Smooth muscle cell (in vitro differentiated cells): ENCODE results near the gene MIA. TPM values are rescaled to one million over a fixed set of nuclear protein-coding genes. Genes with fewer than 3 reads are reported as not detected.

Experiments used
- DNase-seq: peaks from one replicate; lab custom pipeline; 2025; ENCODE audit not compliant: unreplicated experiment; lab: John Stamatoyannopoulos, UW
- H2AFZ ChIP-seq: fragments of 200-600 bp; sonication (generic); 2 replicates; pipeline ENCODE4 v1.6.0; 2016; ENCODE audit warnings: antibody characterized with exemption, low read depth, mild to moderate bottlenecking
- H3F3A ChIP-seq: fragments of 200-600 bp; sonication (generic); 2 replicates; pipeline ENCODE4 v1.6.0; 2017; ENCODE audit warnings: antibody characterized with exemption, low read depth
- H3K27ac ChIP-seq: fragments of 200-600 bp; sonication (generic); 2 replicates; pipeline ENCODE4 v1.5.1; 2016; ENCODE audit warnings: low read depth, mild to moderate bottlenecking
- H3K27me3 ChIP-seq: fragments of 200-600 bp; sonication (generic); 2 replicates; pipeline ENCODE4 v1.6.1; 2016; ENCODE audit warnings: low read depth, mild to moderate bottlenecking
- H3K36me3 ChIP-seq: fragments of 200-600 bp; sonication (generic); 2 replicates; pipeline ENCODE4 v1.5.1; 2016; ENCODE audit warnings: low read depth
- H3K4me1 ChIP-seq: fragments of 200-600 bp; sonication (generic); 2 replicates; pipeline ENCODE4 v1.5.1; 2016; ENCODE audit warnings: low read depth
- H3K4me2 ChIP-seq: fragments of 200-600 bp; sonication (generic); 2 replicates; pipeline ENCODE4 v1.6.0; 2016; ENCODE audit warnings: mild to moderate bottlenecking
- H3K4me3 ChIP-seq: fragments of 200-600 bp; sonication (generic); 2 replicates; pipeline ENCODE4 v1.5.1; 2016; ENCODE audit warnings: mild to moderate bottlenecking
- H3K79me2 ChIP-seq: fragments of 200-600 bp; sonication (generic); 2 replicates; pipeline ENCODE4 v1.6.0; 2016; ENCODE audit warnings: low read depth, mild to moderate bottlenecking
- H3K9ac ChIP-seq: fragments of 200-600 bp; sonication (generic); 2 replicates; pipeline ENCODE4 v1.6.0; 2016; ENCODE audit warnings: low read depth
- H3K9me3 ChIP-seq: fragments of 200-600 bp; sonication (generic); replicated peaks from 2 replicates; pipeline ENCODE4 v1.5.1; 2016; ENCODE audit warnings: low read depth
- H4K20me1 ChIP-seq: fragments of 200-600 bp; sonication (generic); 2 replicates; pipeline ENCODE4 v1.6.0; 2016; ENCODE audit warnings: low read depth
- CTCF ChIP-seq: fragments of 200-600 bp; sonication (generic); IDR thresholded peaks from 2 replicates; pipeline ENCODE4 v1.5.1; 2017; ENCODE audit warnings: borderline replicate concordance, mild to moderate bottlenecking, antibody characterized with exemption; ENCODE audit not compliant: insufficient read depth, poor library complexity, severe bottlenecking
- WGBS: methylation state at CpG from one replicate; pipeline ENCODE4 v1.1.7; 2016; ENCODE audit warnings: low lambda C conversion rate; 5-methylcytosine and 5-hydroxymethylcytosine counted together
- polyA plus RNA-seq: library from polyadenylated mRNA; unstranded; fragments of >200 nt; fragmentation: Nextera tagmentation; extraction: Ambion mirVana; gene quantifications from 2 replicates; pipeline ENCODE4 v1.2.1, GENCODE V29; 2016
- total RNA-seq: library from RNA; depleted of rRNA; stranded (reverse); fragments of >200 nt; gene quantifications from 2 replicates; pipeline ENCODE4 v1.2.3, GENCODE V29; 2014

Gene MIA
- total and polyA plus RNA-seq, 2 experiments from 2014 or later = 2.4 to 3.8 TPM

- Histone ChIP-seq H2AFZ (no peak overlapping the region), H3K9ac (no peak overlapping the region), H3K4me1 (peaks cover 6% of the 10 kb centered on the region), H3K27ac (no peak overlapping the region), H3K4me3 (no peak overlapping the region), H3K4me2 (no peak overlapping the region), H3K9me3 (no peaks in the 10 kb centered on the region), H3F3A (no peaks in the 10 kb centered on the region), H4K20me1 (peaks cover 51% of the 10 kb centered on the region), H3K79me2 (peaks cover 63% of the 10 kb centered on the region), H3K36me3 (peaks cover 12% of the 10 kb centered on the region), H3K27me3 (no peaks in the 10 kb centered on the region)
- WGBS = 79% methylated on average over 11 of the region's 11 CpGs
- DNase-seq = no peak
- TF ChIP-seq CTCF = no peak
Measured at GRCh38 chr19:40756502-40757110, 18.7 kb upstream of the MIA start.

GRCh38 chr19:40758491-40758890, 16.8 kb upstream of the MIA start:
- Histone ChIP-seq H3K36me3 (peaks cover 12% of the 10 kb centered on the region), H3K4me3 (no peak overlapping the region), H3K79me2 (peaks cover 47% of the 10 kb centered on the region), H3F3A (peaks cover 2% of the 10 kb centered on the region), H4K20me1 (peaks cover 51% of the 10 kb centered on the region), H3K9ac (no peak overlapping the region), H3K9me3 (no peaks in the 10 kb centered on the region), H3K4me1 (no peaks in the 10 kb centered on the region), H3K27me3 (no peaks in the 10 kb centered on the region), H3K4me2 (no peak overlapping the region), H2AFZ (no peak overlapping the region), H3K27ac (no peak overlapping the region)
- no peak for TF ChIP-seq CTCF
- no peak for DNase-seq
- WGBS = 100% methylated on average over 3 of the region's 3 CpGs

GRCh38 chr19:40759352-40759751, 16.0 kb upstream of the MIA start:
- Histone ChIP-seq H3K27me3 (no peaks in the 10 kb centered on the region), H3K36me3 (peaks cover 12% of the 10 kb centered on the region), H3K4me3 (no peak overlapping the region), H2AFZ (no peak overlapping the region), H4K20me1 (peaks cover 45% of the 10 kb centered on the region), H3K27ac (no peak overlapping the region), H3K4me2 (no peak overlapping the region), H3K9me3 (no peaks in the 10 kb centered on the region), H3K4me1 (no peaks in the 10 kb centered on the region), H3K79me2 (peaks cover 38% of the 10 kb centered on the region), H3F3A (peaks cover 11% of the 10 kb centered on the region), H3K9ac (no peak overlapping the region)
- TF ChIP-seq CTCF = no peak
- 98% methylated on average over 13 of the region's 13 CpGs for WGBS
- no peak for DNase-seq
